Muscle layer of duodenum (tissue), 2 donors: ENCODE measurements around the gene PIK3R1.

ENCODE experiments used
- H3K27ac ChIP-seq: one replicate; pipeline ENCODE4 v1.7.0; 2013; ENCODE audit warnings: mild to moderate bottlenecking, low read length
- H3K27me3 ChIP-seq: one replicate; pipeline ENCODE4 v1.7.0; 2013; ENCODE audit warnings: low read depth, mild to moderate bottlenecking, control low read depth, low read length
- H3K36me3 ChIP-seq, 2 donors: one replicate each; pipeline ENCODE4 v1.7.0; 2013; ENCODE audit warnings: low read length in 2 of 2, control low read depth in 1 of 2, mild to moderate bottlenecking in 1 of 2; ENCODE audit not compliant: insufficient read depth in 2 of 2, control insufficient read depth in 1 of 2
- H3K4me1 ChIP-seq, 2 donors: one replicate each; pipeline ENCODE4 v1.7.0; 2013; ENCODE audit warnings: low read length in 2 of 2, mild to moderate bottlenecking in 2 of 2, control low read depth in 1 of 2, moderate library complexity in 1 of 2; ENCODE audit not compliant: insufficient read depth in 2 of 2, control insufficient read depth in 1 of 2
- H3K4me3 ChIP-seq, 2 donors: one replicate each; pipeline ENCODE4 v1.7.0; 2013; ENCODE audit warnings: low read length in 2 of 2, low read depth in 1 of 2, mild to moderate bottlenecking in 1 of 2
- H3K9me3 ChIP-seq, 2 donors: one replicate each; pipeline ENCODE4 v1.7.0; 2013; ENCODE audit warnings: low read length in 2 of 2, control low read depth in 1 of 2, mild to moderate bottlenecking in 1 of 2; ENCODE audit not compliant: control insufficient read depth in 1 of 2
- donor health status: healthy.

PIK3R1 gene

DNA sequence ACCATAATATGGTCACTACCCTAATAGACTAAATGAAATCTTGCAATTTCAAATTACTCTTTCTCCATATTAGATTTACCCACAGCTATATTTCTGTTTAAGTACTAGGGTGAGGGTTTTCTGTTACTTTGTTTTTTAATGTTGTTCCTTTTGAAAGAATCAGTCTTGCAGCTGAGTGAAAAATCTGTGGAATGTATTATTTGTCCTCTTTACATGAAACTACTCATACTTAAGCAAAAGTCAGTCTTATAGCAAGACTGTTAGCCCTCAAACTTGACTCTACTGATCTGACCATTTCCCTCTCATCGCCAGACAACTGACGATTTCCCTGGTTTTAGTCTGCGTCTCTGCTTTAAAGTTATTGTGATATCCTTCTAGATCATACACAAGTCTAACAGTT, 84.0 kb downstream of the PIK3R1 start:
- H3K27me3 ChIP-seq = no peaks in the 10 kb centered on the region
- no peak overlapping the region for H3K27ac ChIP-seq
- H3K4me1 ChIP-seq = no peaks in the 10 kb centered on the region
- peaks cover 58 to 59% of the 10 kb centered on the region in 2 donors for H3K36me3 ChIP-seq
- H3K9me3 ChIP-seq = no peaks in the 10 kb centered on the region
- H3K4me3 ChIP-seq = no peak overlapping the region

DNA sequence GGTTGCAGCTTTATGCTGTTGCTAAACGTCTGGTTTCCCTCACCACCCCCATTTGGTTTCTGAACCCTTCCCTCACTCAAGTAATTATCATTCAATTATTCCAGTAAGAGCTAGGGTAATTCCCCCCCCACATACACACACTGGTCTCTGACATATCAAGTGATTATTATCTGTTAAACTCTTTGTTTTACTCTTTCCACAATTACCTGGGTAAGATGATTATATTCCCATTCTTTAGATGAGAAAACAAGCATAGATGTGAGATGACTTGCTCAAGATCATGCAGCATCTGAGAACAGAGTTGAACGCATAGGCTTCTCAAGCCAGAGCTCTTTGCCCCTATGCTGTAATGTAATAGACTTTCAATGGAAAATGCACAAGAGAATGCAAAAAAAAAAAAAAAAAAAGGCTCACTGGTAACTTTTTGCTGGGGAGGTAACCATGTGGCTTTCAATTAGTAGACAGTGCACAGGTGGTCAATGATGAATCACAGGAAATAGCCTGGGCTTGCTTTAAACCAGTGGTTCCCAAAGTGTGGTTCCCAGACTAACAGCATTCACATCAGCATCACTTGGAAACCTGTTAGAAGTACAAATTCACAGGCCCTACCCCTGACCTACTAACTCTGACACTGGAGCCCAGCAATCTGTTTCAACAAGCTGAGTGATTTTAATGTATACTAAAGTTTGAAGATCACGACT, 87.6 kb downstream of the PIK3R1 start:
- no peaks in the 10 kb centered on the region for H3K9me3 ChIP-seq
- peaks cover 24 to 26% of the 10 kb centered on the region in 2 donors for H3K36me3 ChIP-seq
- no peaks in the 10 kb centered on the region for H3K27me3 ChIP-seq
- H3K4me1 ChIP-seq = no peaks in the 10 kb centered on the region
- H3K4me3 ChIP-seq = no peak overlapping the region
- H3K27ac ChIP-seq = no peak overlapping the region

DNA sequence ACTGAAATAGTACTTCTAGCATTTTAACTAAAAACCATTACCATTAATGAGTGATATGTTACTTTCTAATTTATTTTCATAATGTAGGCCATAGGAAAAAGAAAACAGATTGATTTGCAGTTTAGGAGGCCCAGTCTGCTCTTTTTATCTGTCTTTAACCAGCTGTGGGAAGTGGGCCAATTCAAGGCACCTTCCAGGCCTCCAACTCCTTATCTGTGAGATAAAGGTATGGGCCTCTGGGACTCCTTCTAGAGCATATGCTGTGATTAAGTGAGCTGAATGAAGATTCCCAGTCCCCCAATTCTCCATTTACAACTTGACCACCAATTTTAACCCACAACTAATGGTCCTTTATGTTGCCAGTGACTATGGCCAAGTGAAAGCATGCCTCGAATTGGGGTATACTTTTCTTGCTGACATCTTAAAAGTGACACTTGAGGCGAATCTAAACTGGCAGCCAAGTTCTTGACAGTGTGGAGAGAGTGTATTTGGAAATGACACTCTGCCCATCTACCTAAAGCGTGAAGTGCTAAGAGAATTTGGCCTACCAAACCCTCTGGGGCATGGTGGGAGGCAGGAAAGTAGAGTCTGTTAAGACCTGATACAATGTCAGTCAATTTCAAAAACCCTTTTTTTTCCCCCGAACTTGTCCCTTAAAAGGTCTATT, 88.3 kb downstream of the PIK3R1 start:
- Histone ChIP-seq H3K9me3 (no peaks in the 10 kb centered on the region), H3K27ac (no peak overlapping the region), H3K36me3 (peaks cover 17 to 21% of the 10 kb centered on the region in 2 donors), H3K27me3 (no peaks in the 10 kb centered on the region), H3K4me1 (no peaks in the 10 kb centered on the region), H3K4me3 (no peak overlapping the region)

DNA sequence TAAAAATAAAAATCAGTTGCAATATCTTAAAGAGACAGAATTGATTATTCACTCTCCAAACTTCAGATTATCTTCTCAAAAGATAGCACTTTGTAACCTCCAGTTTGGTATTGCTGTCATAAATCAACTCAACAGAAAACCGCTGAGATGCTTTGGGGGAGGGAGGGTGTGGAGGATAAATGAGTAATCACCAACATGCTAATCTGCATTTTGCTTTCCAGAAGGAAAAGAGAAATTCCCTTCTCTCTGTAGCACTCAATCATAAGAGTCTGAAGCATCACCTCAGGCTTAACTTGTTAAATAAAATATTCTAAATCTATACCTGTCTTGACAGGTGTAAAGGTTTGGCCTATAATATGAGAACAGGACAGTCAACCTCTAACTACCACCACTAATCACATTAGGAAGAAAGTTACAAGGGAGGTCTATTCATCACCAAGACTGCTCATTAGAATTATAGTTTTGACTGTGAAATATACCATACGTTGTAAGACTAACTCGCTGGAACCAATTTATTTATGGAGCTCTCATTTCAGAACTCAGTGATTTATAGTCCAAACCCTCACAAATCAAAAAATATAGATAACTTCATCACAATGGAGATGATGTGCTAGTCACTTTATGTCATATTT, 89.0 kb downstream of the PIK3R1 start:
- Histone ChIP-seq H3K27me3 (no peaks in the 10 kb centered on the region), H3K36me3 (peaks cover 11 to 16% of the 10 kb centered on the region in 2 donors), H3K4me3 (no peak overlapping the region), H3K4me1 (no peaks in the 10 kb centered on the region), H3K9me3 (no peaks in the 10 kb centered on the region), H3K27ac (no peak overlapping the region)

DNA sequence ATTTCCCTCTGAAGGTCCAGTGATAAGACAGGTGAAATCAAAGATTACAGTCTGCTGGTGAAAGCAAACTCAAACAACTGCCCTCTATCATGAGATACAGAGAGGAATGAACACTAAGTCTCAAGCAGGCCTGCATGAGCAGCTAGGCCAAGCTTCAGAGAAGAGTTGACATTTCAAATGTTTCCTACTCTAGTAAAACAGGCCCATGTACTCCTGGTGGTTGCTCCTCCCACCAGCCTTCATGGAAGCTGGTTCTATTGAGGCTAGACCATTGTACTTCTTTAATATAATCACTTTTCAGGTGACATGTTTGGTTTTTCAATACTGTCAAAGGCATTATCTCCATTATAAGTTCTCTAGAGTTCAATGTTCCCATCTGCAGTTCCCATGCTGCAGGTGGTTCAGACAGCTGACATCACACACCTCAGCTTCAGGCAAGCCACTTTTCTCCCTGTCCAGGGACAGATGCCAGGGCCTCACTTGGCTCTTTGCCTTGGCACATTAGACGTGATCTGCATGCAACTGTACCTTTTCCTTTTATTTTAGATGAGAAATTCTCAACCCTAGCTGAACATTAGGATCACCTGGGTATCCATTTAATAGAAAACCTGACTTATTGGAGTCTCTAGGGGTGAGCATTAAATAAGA, 89.8 kb downstream of the PIK3R1 start:
- Histone ChIP-seq H3K9me3 (no peaks in the 10 kb centered on the region), H3K4me1 (no peaks in the 10 kb centered on the region), H3K4me3 (no peak overlapping the region), H3K27me3 (no peaks in the 10 kb centered on the region), H3K27ac (no peak overlapping the region), H3K36me3 (peaks cover 5 to 11% of the 10 kb centered on the region in 2 donors)

DNA sequence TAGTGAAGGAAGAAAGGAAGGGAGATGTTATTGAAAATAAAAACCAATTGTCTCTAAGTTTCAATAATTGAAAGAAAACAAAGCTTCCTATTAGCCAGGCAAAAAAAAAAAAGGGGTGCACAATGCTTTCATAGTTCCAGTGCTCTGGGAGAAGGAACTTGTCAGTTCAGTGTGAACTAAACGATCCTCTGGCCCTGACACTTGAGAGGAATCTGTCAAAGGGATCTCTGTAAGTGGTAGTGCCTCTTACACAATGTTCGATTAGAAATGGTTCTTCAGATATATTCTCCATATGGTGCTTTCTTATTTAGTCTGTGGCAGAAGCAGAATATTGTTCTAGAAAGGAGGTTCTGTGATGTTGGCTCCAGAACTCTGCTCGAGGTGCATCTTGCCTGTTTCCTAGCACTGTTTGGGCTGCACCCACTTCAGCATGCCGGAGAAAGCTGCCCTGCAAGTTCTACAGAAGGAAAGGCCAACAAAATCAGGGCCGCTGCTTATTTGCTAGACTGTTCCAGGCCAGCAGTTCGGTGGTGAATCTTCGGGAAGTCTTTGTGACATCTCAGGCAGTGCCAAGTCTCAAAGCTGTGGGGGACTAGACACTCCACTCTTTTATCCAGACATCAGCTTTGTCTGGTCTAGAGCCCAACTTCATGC, 90.9 kb downstream of the PIK3R1 start:
- Histone ChIP-seq H3K9me3 (no peaks in the 10 kb centered on the region), H3K4me3 (no peak overlapping the region), H3K27ac (no peak overlapping the region), H3K36me3 (peaks cover 0 to 6% of the 10 kb centered on the region in 2 donors), H3K27me3 (no peaks in the 10 kb centered on the region), H3K4me1 (no peaks in the 10 kb centered on the region)

DNA sequence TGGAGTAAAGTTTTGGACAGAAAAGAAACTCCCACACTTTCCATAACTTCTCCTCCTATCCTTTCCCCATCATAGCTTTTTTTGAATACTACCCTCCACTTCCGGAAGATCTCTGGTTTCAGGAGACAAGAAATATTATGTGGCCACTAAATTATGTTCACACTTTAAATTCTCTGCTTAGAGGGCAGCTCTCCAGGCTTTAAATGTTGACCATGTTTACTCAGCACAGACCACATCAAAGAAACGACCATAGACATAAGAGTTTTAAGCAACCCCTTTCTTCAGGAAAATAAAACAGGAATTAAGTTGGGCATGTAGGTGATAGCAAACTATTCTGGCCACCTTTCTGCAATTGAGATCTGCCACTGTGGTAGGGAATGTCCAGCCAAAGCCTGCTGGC, 97.8 kb downstream of the PIK3R1 start:
- Histone ChIP-seq H3K27me3 (no peaks in the 10 kb centered on the region), H3K36me3 (no peaks in the 10 kb centered on the region), H3K27ac (no peak overlapping the region), H3K4me1 (no peaks in the 10 kb centered on the region), H3K9me3 (no peaks in the 10 kb centered on the region), H3K4me3 (no peak overlapping the region)

DNA sequence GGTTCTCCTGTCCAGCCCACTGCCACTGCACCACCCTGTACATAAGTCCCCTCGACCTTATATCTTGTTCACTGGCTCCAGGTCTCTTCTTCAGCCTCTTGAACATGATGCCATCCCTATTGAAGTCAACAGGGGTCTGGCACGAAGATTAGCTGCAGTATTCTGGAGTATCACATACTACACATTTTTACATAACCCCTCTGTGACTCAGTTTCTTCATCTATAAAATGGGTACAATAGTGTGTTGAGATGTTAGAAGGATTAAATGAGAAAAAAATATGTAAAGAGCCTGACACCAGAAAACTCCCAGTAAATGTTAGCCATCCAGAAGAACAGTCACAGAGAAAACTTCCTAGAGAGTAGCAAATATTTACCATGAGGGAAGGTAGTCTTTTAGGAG, 98.9 kb downstream of the PIK3R1 start:
- Histone ChIP-seq H3K9me3 (no peaks in the 10 kb centered on the region), H3K27me3 (no peaks in the 10 kb centered on the region), H3K4me1 (no peaks in the 10 kb centered on the region), H3K36me3 (no peaks in the 10 kb centered on the region), H3K4me3 (no peak overlapping the region), H3K27ac (no peak overlapping the region)

DNA sequence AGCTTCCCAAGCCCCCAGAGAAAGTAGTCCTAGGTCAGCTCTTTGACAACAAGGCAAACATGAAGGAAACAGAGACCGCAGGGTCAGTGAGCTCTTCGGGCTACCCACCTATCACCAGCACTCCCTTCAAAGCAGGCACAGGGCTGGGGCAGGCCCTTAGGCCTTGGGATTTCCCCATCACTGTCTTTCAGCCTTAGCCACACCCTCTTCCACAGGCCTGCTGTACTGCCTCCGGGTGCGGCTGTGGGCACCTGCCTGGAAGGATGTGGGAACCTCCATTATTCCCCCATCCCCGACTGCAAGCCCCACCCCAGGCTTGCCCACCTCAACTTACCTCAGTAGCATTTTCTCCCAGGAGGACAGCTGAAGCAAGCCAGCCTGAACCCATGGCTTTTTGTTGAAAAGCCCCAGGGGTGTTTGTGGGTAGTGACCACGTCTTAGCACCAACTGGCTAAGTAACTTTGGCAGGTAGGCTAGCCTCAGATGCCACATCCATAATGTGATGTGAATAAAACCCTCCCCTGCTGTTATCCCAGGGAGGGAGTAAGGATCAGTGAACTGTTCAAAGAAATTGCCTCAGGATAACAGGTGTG, 100.2 kb downstream of the PIK3R1 start:
- Histone ChIP-seq H3K4me3 (no peak overlapping the region), H3K27ac (no peak overlapping the region), H3K4me1 (peaks cover 0 to 10% of the 10 kb centered on the region in 2 donors)

DNA sequence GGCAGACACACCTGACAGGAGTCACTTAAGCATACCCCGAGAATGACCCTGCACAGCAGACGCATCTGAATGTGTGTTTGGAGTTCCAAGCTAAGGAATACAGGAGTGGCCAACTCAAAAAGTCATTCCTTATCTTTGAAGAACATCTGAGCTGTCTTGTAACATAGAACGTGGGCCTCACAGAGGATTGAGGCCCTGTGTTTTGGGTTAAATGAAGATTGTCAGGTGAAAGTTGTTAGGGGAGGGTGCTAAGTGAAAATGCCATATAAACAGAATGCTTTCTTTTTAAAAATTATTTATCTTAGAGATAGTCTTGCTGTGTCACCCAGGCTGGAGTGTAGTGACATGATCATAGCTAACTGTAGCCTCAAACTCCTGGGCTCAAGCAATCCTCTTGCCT, 100.9 kb downstream of the PIK3R1 start:
- Histone ChIP-seq H3K4me1 (peaks cover 0 to 10% of the 10 kb centered on the region in 2 donors), H3K4me3 (no peak overlapping the region), H3K9me3 (no peaks in the 10 kb centered on the region), H3K27me3 (no peaks in the 10 kb centered on the region), H3K36me3 (no peaks in the 10 kb centered on the region), H3K27ac (no peak overlapping the region)

More for the DNA sequence above, 100.2 kb downstream of the PIK3R1 start:
- Histone ChIP-seq H3K9me3 (no peaks in the 10 kb centered on the region), H3K27me3 (no peaks in the 10 kb centered on the region), H3K36me3 (no peaks in the 10 kb centered on the region)
